PC-3 (cell line): ENCODE measurements around the gene DIAPH1. TPM values are rescaled to one million over a fixed set of nuclear protein-coding genes. Genes with fewer than 3 reads are reported as not detected.

Experiments used
- ATAC-seq: fragments of 200-7000 bp; cut with Tn5 transposase; 2 replicates; pipeline ENCODE4 v1.9.1; 2020; ENCODE audit warnings: mild to moderate bottlenecking, moderate library complexity
- BruUV-seq: library from RNA; stranded (reverse); fragments of 400-500 nt; replicated peaks from 2 replicates; lab custom pipeline; 2021; lab: Mats Ljungman, UMichigan
- CTCF ChIA-PET: fragments of 300-600 bp; sonication (Branson Sonifier 250); formaldehyde crosslinking; loops from one replicate; lab custom pipeline; 2022; ENCODE audit warnings: antibody characterized with exemption; lab: Charles Lee
- POLR2A ChIA-PET: fragments of 300-600 bp; sonication (Branson Sonifier 250); formaldehyde crosslinking; loops from one replicate; lab custom pipeline; 2022; ENCODE audit warnings: antibody characterized with exemption; ENCODE audit not compliant: unreplicated experiment; lab: Charles Lee
- DNase-seq: peaks from one replicate; pipeline ENCODE4 v3.0.0-alpha.2; 2015
- H2AFZ ChIP-seq: fragments of 300-600 bp; sonication (generic); 2 replicates; pipeline ENCODE4 v1.6.0; 2016; ENCODE audit warnings: antibody characterized with exemption, low read length
- H3F3A ChIP-seq: fragments of 300-600 bp; sonication (generic); one replicate; pipeline ENCODE4 v1.6.0; 2017; ENCODE audit warnings: antibody characterized with exemption, low read length, control low read depth, mild to moderate bottlenecking; ENCODE audit not compliant: unreplicated experiment
- H3K27ac ChIP-seq: fragments of 300-600 bp; sonication (generic); 2 replicates; pipeline ENCODE4 v1.5.1; 2016; ENCODE audit warnings: mild to moderate bottlenecking, low read length
- H3K27me3 ChIP-seq: fragments of 300-600 bp; sonication (generic); 2 replicates; pipeline ENCODE4 v1.6.1; 2016; ENCODE audit warnings: low read length, mixed read lengths
- H3K36me3 ChIP-seq: fragments of 300-600 bp; sonication (generic); 2 replicates; pipeline ENCODE4 v1.6.1; 2016; ENCODE audit warnings: low read depth, mixed run types, low read length, mixed read lengths
- H3K4me1 ChIP-seq: fragments of 300-600 bp; sonication (generic); 2 replicates; pipeline ENCODE4 v1.5.1; 2016; ENCODE audit warnings: low read length; ENCODE audit not compliant: insufficient read depth
- H3K4me2 ChIP-seq: fragments of 300-600 bp; sonication (generic); 2 replicates; pipeline ENCODE4 v1.6.0; 2016; ENCODE audit warnings: low read length
- H3K4me3 ChIP-seq: fragments of 300-600 bp; sonication (generic); 2 replicates; pipeline ENCODE4 v1.5.1; 2016; ENCODE audit warnings: mild to moderate bottlenecking, low read length, mixed read lengths
- H3K79me2 ChIP-seq: fragments of 300-600 bp; sonication (generic); 2 replicates; pipeline ENCODE4 v1.6.1; 2017; ENCODE audit warnings: low read length, mixed read lengths
- H3K9ac ChIP-seq: fragments of 300-600 bp; sonication (generic); 2 replicates; pipeline ENCODE4 v1.6.0; 2016; ENCODE audit warnings: mild to moderate bottlenecking, low read length
- H3K9me2 ChIP-seq: fragments of 300-600 bp; sonication (generic); replicated peaks from 2 replicates; pipeline ENCODE4 v1.6.1; 2016; ENCODE audit warnings: mixed run types, low read length, mixed read lengths
- H3K9me3 ChIP-seq: fragments of 300-600 bp; sonication (generic); 2 replicates; pipeline ENCODE4 v1.6.1; 2016; ENCODE audit warnings: low read length, mixed read lengths
- H4K20me1 ChIP-seq: fragments of 300-600 bp; sonication (generic); 2 replicates; pipeline ENCODE4 v1.6.1; 2016; ENCODE audit warnings: low read length, mixed read lengths
- CTCF ChIP-seq: fragments of 300-600 bp; sonication (generic); conservative IDR thresholded peaks from 2 replicates; pipeline ENCODE4 v1.5.1; 2017; ENCODE audit warnings: antibody characterized with exemption, low read depth, mild to moderate bottlenecking, low read length
- EZH2 ChIP-seq: fragments of 300-600 bp; sonication (generic); IDR thresholded peaks from one replicate; pipeline ENCODE4 v1.6.1; 2017; ENCODE audit warnings: antibody characterized with exemption, mild to moderate bottlenecking, low read length; ENCODE audit not compliant: unreplicated experiment
- EZH2phosphoT487 ChIP-seq: fragments of 300-600 bp; sonication (generic); IDR thresholded peaks from 2 replicates; pipeline ENCODE4 v1.6.1; 2018; ENCODE audit warnings: mild to moderate bottlenecking, antibody characterized with exemption, low read length, borderline replicate concordance
- intact Hi-C: fragments of 100-400 bp; cut with micrococcal nuclease; formaldehyde crosslinking; loops from 2 replicates; pipeline ENCODE4 v1.9.0; 2023
- total RNA-seq: library from RNA; depleted of rRNA; stranded (reverse); fragments of >200 nt; gene quantifications from 2 replicates; pipeline ENCODE4 v1.2.3, GENCODE V29; 2014

The DIAPH1 gene
- total RNA-seq, 1 experiment from 2014 or later: 51.9 TPM

- no TSS peak for BruUV-seq
- no peak overlapping the region for H3K4me2 ChIP-seq
- no peak overlapping the region for H3K27ac ChIP-seq
- no peaks in the 10 kb centered on the region for H3K9me3 ChIP-seq
- ChIA-PET POLR2A (interaction anchor here (0.6 kb wide), 1 partner anchor 24 kb away, joined by 4 read pairs; no protein-coding TSS in a partner anchor), CTCF (interaction anchor here (1.0 kb wide), 1 partner anchor 41 kb away, joined by 3 read pairs; no protein-coding TSS in a partner anchor)
- peaks cover 16% of the 10 kb centered on the region; the same call in 1 of the 2 replicates for H3K4me1 ChIP-seq
- DNase-seq (no peak), ATAC-seq (no peak)
- peaks cover 6% of the 10 kb centered on the region; the same call in 1 of the 2 replicates for H4K20me1 ChIP-seq
- intact Hi-C loops: no loop called here
- H3K9me2 ChIP-seq: no peaks in the 10 kb centered on the region
- H3K36me3 ChIP-seq: no peaks in the 10 kb centered on the region; the same call in 1 of the 2 replicates
- no peaks in the 10 kb centered on the region for H3F3A ChIP-seq
- H3K27me3 ChIP-seq: no peaks in the 10 kb centered on the region
- H3K79me2 ChIP-seq: peaks cover 50% of the 10 kb centered on the region
- H3K9ac ChIP-seq: no peak overlapping the region
- H3K4me3 ChIP-seq: no peak overlapping the region
- no peak overlapping the region for H2AFZ ChIP-seq
- TF ChIP-seq EZH2: no peak
- TF ChIP-seq EZH2phosphoT487: no peak
- TF ChIP-seq CTCF: no peak
Measured at GRCh38 chr5:141632650-141633049, 13.8 kb upstream of the DIAPH1 start.

- H3K79me2 ChIP-seq: peaks cover 40% of the 10 kb centered on the region
Measured at GRCh38 chr5:141630570-141631140, 11.9 kb upstream of the DIAPH1 start.

GRCh38 chr5:141628175-141628788 is 9.5 kb upstream of the DIAPH1 start:
- intact Hi-C loops: no loop called here
- CTCF ChIA-PET: no interaction called here
- ATAC-seq: no peak
- H3K4me1 ChIP-seq: no peaks in the 10 kb centered on the region
- H3K4me2 ChIP-seq: no peak overlapping the region
- no TSS peak for BruUV-seq
- no peak overlapping the region for H3K9ac ChIP-seq
- no peak overlapping the region for H3K27ac ChIP-seq
- H3K36me3 ChIP-seq: peaks cover 4% of the 10 kb centered on the region; the same call in 1 of the 2 replicates
- H3K4me3 ChIP-seq: no peak overlapping the region
- no peak for DNase-seq
- H2AFZ ChIP-seq: no peak overlapping the region
- no peaks in the 10 kb centered on the region for H4K20me1 ChIP-seq
- POLR2A ChIA-PET: no interaction called here
- no peaks in the 10 kb centered on the region for H3K9me2 ChIP-seq
- no peak for TF ChIP-seq EZH2phosphoT487
- TF ChIP-seq EZH2: no peak
- TF ChIP-seq CTCF: no peak
- no peaks in the 10 kb centered on the region for H3K27me3 ChIP-seq
- no peaks in the 10 kb centered on the region for H3K9me3 ChIP-seq
- peaks cover 18% of the 10 kb centered on the region for H3K79me2 ChIP-seq
- H3F3A ChIP-seq: no peaks in the 10 kb centered on the region

More at GRCh38 chr5:141630570-141631140, 11.9 kb upstream of the DIAPH1 start:
- intact Hi-C loops: no loop called here
- no peaks in the 10 kb centered on the region; the same call in 1 of the 2 replicates for H3K36me3 ChIP-seq
- H3K4me3 ChIP-seq: no peak overlapping the region
- H3K4me1 ChIP-seq: peaks cover 10% of the 10 kb centered on the region; the same call in 1 of the 2 replicates
- H3K27me3 ChIP-seq: no peaks in the 10 kb centered on the region
- no peaks in the 10 kb centered on the region for H3K9me2 ChIP-seq
- H3F3A ChIP-seq: no peaks in the 10 kb centered on the region
- H3K9me3 ChIP-seq: no peaks in the 10 kb centered on the region
- POLR2A ChIA-PET: interaction anchor here (0.6 kb wide), 1 partner anchor 300 kb away, joined by 13 read pairs; no protein-coding TSS in a partner anchor
- no peak overlapping the region for H2AFZ ChIP-seq
- H3K9ac ChIP-seq: no peak overlapping the region
- ATAC-seq: no peak
- CTCF ChIA-PET: no interaction called here
- no peak overlapping the region for H3K27ac ChIP-seq
- TF ChIP-seq EZH2: no peak
- no TSS peak for BruUV-seq
- peaks cover 6% of the 10 kb centered on the region; the same call in 1 of the 2 replicates for H4K20me1 ChIP-seq
- DNase-seq: no peak
- no peak overlapping the region for H3K4me2 ChIP-seq
